HG03196 (cell line): ENCODE data around the gene CALHM2.

ENCODE experiments used
- ATAC-seq: cut with Tn5 transposase; IDR thresholded peaks from one replicate; pipeline ENCODE4 v1.9.1; 2021; ENCODE audit not compliant: unreplicated experiment

Gene CALHM2

DNA sequence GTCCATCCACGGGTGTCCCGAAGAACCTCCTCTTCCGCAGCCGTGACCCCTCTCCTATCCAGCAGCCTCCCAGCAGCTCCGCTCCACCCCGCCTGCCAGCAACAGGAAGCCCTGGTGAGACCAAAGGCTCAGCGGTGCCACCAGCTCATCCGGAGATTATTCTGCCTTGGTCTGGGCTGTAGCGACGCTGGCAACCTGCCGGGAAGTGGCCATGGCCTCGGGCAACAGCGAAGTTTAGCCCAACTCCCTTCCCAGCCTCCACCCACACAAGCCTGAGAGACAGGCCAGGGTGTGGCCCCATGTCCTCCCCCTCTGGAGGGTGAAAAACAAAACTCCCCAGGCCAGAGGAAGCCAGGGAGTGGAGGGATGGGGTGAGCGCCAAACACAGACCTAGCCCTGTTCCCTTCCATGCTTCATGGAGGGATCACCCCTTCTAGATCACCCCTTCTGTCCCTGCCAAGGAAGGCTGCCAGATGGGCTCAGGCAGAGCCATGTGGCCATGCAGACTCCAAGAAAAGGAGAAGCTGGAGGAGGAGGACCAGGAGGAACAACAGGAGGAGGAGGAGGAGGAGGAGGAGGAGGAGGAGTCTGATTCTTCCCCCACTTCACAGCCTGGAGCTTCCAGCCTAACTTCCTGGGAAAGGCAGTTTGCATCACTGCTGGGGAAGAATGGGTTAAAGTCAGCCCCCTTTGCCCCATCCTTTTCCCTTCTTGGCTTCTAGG, 918 bp downstream of the CALHM2 start:
- no peak for ATAC-seq

DNA sequence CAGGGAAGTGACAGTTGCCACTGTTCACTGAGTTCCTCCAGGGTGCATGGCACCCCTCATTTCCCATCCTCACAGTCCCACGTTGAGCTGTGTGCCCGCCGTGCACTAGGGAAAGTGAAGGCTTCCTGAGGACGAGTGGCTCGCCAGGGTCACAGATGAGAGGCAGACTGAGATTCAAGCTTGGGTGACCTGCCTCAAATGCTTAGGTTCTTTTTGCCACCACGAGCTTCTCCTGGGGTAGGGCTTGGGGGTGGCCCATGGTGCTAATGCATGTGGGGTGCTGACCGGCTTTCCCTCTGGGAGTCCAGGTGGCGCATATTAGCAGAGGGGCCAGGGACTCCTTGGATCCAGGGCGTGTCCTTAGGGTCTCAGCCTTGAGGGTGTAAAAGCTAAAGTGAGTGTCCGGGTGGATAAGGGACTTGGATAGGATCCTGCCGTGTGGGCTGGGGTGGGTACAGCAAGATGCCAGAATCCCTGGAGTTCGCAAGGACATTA, 1.9 kb downstream of the CALHM2 start:
- ATAC-seq, result no peak

DNA sequence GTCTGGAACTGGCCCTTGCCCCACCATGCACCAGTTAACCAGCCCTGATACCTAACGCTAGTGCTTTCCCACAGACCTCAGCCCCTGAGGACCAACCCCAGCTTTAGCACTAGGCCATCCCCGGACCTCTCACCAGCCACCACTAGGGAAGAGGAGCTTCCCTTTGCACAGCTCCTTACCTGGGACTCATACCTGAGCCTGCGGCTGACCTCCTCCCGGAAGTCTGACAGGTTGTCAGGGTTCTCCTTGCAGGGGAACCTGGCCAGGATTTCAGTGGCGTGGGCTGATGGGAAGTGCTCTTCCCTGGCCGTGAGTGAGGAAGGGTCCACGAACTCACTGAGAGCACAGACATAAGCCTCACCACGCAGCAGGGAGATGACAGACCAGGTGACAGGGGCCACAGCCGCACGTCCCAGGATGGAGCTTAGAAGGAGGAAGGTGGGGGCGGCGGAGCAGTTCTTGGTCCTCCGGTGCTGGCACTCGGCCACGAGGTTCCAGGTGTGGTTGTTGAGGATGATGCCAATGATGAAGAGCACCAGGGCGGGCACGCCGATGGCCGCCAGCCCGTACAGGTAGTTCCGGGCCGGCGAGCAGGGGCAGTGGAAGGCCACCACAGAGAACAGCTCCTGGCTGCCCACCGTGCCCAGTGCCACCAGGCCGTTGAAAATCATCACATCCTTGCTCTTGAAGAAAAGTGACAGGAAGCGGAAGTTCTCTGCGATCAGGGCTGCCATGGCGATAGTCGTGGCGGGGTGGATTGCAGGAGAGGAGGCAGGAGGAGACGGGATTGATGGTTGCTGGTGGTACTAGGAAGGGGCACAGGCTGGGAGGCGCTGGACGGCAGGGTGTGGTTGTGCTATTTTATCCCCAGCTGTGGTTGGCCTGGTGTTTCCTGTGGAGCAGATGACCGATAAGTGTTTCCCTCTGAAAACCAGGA, 2.7 kb downstream of the CALHM2 start:
- no peak for ATAC-seq

DNA sequence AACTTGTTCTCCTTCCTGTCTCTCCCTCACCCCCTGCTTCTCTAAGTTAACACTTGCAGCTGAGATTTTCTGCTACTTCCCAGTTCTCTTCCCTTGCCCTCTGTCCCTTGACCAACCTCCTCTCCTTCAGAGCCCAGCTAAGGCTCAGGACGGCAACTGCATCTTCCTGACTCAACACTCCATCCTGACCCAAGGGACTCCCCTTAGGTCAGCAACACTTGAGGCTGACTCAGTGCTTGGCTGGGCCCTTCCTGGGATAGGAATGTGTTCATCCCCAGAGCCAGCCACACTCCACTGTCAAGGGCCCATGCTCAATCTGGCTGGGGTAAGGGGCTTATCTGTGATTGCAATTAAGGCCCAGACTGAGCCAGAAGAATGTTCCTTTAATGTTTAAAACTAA, 3.4 kb downstream of the CALHM2 start:
- ATAC-seq, result no peak

DNA sequence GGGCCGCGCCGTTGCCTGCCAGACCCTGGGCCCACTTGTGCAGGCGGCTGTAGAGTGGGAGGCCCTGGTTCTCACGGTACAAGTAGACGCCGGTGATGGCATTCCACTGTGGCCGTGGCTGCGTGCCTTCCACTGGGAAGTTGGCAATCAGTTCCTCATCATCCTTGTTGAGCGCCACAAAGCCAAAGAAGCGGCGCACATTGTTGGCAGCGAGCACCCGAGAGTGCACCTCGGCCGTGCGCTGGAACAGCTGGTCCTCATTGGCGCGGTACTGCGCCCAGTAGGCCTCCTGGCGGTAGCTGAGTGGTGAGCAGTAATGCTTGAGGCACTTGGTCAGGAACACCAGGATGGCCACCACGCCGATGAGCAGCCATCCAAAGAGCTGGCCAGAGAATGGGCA, 5.0 kb downstream of the CALHM2 start:
- no peak for ATAC-seq

DNA sequence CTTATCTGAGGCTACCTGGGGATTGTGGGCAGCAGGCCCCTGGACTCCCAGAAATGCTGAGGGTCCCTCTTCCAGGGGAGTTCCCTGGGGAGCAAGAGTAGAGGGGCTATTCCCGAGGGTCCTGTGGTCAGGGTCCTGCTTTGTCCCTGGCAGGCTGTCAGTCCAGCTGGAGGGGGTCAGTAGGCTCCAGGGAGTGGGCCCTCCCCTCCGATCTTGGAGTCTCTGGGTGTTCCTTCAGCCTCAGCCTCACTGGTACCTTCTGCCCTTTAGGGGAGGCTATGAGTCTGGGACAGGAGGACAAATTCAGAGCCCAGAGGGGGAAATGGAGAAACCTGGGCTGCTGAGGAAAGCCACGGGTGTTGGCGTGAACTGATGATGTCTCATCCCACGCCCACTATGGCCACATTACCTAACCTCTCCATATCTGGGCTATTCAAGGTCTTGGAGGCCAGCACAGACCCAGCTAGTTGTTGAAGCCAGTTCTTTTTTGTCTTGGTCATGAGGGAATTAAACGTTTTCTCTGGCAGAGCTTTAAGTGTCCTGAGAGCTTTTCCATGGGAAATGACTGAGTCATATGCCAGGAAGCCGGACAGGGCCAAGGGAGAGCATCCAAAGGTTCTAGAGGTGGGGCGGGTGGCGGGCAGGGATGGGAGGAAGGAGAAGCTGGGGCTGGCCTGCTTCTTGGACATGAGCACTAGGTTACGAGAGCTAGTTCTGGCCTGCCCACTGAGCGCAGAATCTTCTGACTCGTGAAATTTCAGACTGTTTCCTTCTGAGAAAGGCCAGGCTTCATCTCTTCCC, 6.2 kb downstream of the CALHM2 start:
- no peak for ATAC-seq

DNA sequence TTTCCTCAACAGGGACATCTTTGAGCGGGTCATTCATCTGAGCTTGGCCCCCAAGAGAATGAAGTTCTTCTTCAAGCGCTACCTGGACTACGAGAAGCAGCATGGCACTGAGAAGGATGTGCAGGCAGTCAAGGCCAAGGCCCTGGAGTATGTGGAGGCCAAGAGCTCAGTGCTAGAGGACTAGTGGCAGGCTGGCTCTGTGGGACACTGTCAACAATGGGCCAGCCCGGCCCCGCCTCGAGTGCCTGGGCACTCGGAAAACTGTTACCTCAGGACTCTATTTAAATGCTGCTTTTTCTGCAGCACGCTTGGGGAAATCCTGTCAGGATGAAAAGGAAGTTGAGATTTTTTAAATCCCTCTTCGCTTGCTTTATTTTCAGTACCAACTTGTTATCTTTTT, 6.8 kb downstream of the CALHM2 start:
- ATAC-seq, result no peak

DNA sequence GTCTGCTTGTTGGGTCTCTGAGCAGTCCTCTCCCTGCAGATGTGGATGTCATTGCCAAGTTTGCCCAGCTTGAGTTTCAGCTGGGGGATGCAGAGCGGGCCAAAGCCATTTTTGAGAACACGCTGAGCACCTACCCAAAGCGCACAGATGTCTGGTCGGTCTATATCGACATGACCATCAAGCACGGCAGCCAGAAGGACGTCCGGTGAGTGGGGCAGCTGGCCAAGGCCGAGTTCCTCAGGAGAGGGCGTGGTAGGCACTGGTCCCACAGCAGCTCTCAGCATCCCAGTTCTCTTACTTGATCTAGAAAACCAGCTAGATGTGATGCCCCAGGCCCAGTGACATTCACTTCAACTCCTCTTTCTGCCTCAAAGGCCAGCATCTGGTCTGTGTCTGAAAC, 7.7 kb downstream of the CALHM2 start:
- no peak for ATAC-seq

DNA sequence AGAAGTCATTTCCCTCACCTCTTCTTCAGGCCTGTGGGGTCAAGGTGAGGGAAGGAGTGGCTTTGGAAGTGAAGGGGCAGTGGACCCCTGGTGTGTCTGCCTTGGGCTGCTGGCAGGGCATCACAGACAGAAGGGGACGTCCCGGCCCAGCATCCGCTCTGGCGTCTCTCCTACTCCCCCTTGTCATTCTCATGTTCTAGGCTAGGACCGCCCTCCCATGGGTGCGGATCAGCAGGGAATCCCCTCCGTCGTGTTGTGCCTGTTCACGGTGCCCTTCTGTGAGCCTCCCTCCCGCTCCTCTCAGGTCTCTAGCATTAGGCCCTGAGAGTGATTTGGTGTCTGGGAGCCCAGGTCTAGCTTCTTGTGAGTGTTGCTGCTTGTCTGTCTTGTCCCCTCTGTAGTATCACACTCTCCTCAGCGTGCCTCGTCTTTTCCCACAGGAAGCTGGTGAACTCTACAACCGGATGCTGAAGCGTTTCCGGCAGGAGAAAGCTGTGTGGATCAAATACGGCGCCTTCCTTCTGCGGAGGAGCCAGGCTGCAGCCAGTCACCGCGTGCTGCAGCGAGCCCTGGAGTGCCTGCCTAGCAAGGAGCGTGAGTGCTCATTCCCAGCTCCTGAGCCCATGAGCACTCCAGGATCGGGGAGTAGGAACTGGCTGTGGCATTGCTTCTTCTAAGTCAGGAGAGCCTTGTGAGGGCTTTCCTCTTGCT, 8.5 kb downstream of the CALHM2 start:
- no peak for ATAC-seq

DNA sequence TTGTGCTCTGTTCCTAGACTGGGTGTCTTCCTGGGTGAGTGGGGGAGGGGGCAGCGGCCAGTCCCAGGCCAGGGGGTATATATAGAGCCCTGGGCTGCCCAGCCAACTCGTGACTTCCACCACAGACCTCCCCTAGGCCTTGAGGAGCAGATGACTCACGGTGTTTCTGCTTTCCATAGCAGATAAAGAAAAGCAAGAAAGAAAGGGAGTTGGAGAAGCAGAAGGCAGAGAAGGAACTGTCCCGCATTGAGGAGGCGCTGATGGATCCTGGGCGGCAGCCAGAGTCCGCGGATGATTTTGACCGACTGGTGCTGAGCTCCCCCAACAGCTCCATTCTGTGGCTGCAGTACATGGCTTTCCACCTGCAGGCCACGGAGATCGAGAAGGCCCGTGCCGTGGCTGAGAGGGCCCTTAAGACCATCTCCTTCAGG, 10.1 kb downstream of the CALHM2 start:
- ATAC-seq, result no peak

DNA sequence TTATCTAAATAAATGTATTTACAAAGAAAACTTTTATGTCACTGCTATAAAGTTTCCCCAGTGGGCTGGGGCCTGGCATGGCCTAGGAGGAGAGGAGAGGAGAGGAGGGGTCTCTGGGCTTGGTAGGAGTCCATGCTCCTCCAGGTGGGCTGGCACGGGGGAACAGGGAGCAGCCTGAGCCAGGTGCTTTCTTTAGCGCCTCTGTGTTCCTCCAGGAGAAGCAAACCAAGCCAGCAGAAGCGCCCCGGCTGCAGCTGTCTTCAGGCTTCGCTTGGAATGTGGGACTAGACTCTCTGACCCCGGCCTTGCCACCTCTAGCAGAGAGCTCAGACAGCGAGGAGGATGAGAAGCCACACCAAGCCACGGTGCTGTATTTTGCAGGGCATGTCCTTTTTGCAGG, 10.6 kb downstream of the CALHM2 start:
- ATAC-seq, result no peak

GRCh38 chr10:103441206-103441605, 11.0 kb downstream of the CALHM2 start:
- ATAC-seq, result no peak

GRCh38 chr10:103440416-103440815, 11.8 kb downstream of the CALHM2 start:
- ATAC-seq, result no peak

DNA sequence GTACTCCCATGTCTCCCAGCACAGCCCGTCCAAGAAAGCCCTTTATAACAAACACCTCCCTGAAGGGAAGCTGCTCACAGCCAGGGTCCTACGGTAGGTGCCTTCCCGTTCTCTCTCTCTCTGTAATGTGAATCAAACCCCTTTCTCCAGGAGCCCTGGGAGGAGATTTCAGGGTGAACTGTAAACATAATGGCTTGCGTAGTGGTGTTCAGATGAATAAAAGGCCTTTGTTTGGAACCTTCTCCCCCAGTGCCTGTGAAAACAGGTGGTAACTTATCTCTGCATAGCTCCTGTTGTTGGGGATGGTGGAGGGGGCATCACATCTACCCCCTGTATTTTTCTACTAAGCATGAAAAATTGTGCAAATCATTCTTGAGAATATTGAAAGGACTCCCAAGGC, 12.4 kb downstream of the CALHM2 start:
- no peak for ATAC-seq

GRCh38 chr10:103433858-103434257, 18.3 kb downstream of the CALHM2 start:
- ATAC-seq, result no peak

GRCh38 chr10:103431902-103432301, 20.3 kb downstream of the CALHM2 start:
- ATAC-seq, result no peak

DNA sequence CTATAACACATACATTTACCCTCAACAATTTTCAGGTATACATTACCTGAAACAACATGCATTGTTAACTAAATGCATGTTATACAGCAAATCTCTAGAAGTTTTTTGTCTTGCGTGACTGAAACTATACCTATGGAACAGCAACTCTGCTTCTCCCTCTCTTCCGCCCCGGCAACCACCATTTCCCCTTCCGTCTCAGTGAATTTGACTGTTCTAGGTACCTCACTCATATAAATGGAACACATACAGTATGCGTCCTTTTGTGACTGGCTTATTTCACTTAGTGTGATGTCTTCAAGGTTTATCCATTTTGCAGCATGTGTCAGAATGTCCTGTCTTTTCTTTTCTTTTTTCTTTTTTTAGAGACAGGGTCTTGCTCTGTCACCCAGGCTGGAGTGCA, 22.5 kb downstream of the CALHM2 start:
- ATAC-seq, result no peak

DNA sequence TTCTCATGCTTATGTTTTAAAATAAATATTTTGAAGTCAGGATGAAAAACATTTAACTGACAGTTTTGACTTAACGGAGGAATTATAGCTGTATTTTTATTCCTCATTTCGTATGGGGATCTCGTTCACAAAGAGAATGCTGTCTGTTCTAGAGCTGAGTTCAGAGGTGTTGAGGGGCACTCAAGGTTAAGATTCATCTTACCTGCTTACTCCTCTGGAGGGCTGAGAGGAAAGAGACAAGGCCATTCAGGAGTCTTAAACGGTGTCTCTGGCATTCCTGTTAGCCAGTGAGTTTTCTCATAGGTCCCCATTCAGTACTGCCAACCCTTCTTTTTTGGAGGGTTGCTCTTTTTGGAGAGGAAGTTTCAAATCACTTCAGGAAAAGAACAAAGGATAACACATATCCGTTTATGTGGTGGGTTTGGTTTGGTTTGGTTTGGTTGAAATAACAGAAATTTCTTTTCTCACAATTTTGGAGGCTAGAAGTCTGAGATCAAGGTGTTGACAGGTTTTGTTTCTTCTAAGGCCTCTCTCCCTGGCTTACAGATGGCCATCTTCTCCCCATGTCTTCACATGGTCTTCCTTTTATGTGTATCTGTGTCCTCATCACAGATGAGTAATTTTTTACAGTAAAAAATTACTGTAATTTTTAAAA, 23.1 kb downstream of the CALHM2 start:
- no peak for ATAC-seq

- ATAC-seq, result no peak
Observed at GRCh38 chr10:103427866-103428265, 24.3 kb downstream of the CALHM2 start.

GRCh38 chr10:103423748-103424147, 28.4 kb downstream of the CALHM2 start:
- ATAC-seq, result no peak
